NCI-H1048 (cell line): ENCODE results near the gene GABPB1.

Source experiments
- DNase-seq: peaks from one replicate; lab custom pipeline; 2025; lab: John Stamatoyannopoulos, UW

GABPB1 gene

DNA sequence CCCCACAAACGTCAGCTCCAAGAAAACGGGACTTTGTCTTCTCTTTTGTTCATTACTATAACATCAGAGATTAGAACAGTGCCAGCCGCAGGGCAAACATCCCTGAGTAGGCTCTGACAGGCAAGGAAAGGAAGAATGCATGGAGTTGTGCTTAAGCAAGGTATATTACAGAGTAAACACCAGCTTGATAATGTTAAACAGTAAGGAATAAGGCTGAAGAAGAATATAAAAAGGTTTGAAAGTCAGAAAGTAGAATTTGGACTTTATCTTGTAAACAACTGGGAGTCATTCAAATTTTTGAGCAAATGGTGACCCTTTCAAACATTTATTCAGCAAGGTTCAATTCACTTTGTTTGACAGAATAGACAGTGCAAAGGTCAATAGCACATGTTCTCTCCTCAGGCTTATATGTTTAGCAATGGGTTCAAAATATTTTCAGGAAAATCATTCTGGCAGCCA is 11.0 kb downstream of the GABPB1 start:
- no peak for DNase-seq

DNA sequence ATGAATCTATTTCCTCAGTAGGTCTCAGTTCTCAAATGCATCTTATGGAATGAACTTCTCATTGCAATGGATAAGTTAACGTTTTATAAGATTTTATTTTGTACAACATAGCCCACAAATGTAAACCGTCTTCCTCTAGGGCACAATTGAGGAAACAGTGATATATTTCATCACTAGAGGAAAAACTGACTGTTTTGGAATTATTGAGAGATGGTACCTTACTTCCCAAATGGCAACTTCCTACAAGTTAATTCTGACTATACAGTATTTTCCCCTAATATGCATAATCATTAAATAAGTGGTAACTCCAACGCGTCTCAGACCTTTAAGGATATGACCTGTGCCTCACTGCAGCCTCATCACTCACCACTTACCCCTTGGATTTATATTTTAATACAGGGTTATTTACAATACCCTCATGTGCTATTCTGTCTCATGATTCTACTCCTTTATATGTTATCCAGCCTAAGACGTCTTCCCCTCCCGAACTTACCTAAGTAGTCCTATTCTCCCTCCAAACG is 13.3 kb downstream of the GABPB1 start:
- DNase-seq, result no peak

DNA sequence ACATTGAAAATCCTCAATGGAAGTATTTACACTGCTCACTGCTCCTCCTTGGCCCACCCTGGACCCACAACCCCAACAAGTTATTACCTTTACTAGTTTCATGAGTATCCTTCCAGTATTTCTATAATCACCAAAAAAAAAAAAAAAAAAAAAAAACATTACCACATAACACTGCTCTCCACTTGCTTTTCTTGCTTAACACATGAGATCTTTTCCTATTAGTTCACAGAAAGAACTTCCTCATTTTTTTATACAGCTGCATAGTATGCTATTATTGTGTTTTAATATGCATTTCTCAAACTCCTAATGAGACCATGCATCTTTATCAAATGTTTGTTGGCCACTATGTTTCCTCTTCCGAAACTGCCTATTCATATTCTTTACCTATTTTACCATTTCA is 14.6 kb downstream of the GABPB1 start:
- no peak for DNase-seq

DNA sequence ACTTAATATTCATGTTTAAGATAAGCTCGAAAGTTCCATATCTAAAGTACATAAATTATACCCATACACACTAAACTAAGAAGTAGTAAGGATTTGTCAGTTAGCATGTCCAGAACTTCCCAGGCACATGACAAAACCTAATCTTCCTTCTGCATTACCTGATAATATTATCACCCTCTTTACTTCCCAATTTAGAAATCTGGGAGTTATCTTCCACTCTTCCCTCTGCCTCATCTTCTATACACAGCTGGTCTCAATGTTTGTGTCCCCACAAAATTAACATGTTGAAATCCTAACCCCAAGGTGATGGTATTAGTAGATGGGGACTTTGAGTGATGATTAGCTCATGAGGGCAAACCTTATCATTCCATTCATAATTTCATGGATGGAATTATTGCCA is 15.3 kb downstream of the GABPB1 start:
- no peak for DNase-seq

DNA sequence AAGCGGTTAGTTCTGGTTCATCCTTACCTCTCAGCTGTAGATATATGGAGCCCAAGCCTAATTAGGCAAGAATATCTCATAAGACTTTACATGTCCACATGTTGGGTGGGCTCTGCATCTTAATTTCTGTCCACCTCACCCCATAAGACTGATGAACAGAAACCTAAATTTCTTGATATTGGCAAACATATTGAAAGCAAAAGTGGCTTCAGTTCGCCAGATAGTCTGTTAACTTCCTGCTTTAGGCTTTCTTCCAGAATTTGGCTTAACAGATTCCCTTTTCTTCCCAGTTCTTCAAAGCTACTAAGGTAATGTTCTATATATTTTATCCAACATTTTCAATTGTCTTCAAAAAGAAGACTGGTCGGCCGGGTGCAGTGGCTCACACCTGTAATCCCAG is 19.7 kb downstream of the GABPB1 start:
- DNase-seq, result no peak

DNA sequence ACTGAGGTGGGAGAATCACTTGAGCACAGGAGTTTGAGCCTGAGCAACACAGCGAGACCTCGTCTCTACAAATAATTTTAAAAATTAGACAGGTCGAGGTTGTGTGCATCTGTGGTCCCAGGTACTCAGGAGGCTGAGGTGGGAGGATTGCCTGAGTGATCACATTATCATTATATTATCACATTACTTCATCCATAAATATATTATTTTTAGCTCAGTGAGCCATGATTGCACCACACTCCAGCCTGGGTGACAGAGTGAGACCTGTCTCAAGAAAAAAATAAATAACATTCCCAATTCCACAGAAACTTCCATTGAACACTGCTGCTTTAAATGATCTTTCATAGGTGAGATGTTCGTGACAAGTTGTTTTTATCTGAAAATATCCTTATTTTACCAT is 21.8 kb downstream of the GABPB1 start:
- DNase-seq, result no peak

DNA sequence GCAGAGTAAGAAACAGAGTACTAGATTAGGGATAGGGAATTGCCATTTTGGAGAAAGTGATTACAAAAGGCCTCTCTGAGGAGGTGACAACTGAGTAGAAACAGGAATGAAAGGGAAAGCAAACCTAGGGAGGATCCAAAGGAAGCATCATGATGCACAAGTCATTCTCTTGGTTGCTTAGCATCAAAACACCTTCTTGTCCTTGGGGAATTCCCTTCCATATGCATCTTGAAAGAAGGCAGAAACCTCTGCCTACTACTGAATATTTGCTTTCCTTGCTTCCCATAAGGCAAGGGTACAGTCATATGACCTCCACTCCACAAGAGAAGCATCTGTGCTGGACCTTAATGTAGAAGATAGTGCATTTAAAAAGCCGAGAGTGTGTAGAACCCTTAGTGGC is 24.1 kb downstream of the GABPB1 start:
- DNase-seq, result no peak

DNA sequence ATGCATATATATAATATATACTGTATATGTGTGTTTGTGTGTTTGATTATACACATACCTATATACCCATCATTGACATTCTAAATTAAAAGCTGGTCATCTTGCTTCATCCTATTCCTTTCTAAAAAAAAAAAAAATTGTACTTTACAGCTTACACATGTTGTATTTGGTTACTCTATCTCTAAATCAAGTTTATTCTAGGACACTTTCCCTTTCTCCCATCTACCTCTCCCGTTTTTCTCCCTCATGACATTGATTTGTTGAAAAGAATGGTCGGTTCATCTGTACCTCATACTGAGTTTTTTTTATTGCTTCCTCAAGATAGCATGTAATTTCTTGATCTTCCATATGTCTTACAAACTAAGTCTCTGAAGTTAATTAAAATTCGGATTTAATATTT is 26.9 kb downstream of the GABPB1 start:
- no peak for DNase-seq

DNA sequence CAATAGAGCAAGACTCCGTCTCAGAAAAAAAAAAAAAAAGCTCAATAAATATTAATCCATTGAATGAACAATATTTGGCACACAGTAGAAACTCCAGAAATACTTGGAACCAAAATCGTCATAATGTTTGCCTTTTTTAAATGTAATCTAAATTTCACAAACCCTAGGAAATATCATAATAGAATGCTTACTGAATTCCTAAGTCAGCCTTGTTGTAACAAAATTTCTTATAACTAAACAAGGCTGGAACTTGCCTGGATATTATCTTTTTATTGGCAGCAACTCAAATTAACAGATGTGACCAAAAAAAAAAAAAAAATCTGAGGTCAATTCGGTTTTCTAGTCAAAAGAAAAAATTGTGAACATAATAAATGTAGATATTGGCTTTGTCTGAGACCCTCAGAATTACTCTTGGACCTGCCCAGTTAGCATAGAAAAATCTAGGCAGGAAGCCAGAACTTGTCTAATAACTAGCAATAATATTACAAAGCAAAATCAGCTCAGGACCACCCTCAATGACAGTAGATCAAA is 33.3 kb downstream of the GABPB1 start:
- DNase-seq, result no peak

DNA sequence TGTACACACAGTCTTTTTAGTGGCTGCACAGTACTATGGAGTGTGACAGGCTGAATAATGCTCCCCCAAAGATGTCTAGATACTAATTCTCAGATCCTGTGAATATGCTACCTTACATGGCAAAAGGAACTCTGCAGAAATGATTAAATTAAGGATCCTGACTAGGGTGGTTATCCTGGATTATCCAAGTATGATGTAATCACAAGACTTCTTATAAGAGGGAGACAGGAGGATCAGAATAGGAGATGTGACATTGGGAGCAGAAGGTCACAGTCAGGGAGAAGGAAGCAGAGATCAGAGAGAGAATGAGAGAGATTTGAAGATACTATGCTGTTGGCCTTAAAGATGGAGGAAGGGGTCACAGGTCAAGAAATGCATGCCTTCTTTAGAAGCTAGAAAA is 34.5 kb downstream of the GABPB1 start:
- DNase-seq, result no peak

DNA sequence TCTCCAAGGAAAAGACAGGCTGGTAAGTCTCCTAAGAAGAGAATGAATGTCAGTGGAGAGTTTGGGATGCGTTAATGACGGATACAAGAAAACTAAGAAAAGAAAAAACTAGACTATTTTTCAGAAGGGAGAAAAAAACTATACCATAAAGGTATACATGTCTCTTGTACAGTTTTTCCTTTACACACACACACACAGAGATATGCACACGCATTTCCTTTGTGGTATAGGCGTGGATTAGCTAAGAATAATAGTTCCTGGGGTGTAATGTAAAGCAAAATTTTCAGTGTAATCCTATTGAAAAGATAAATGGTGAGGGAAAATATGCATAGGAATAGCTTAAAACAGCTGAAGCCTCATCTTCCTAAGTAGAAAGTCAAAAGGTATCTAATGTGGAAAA is 36.3 kb downstream of the GABPB1 start:
- DNase-seq, result no peak

DNA sequence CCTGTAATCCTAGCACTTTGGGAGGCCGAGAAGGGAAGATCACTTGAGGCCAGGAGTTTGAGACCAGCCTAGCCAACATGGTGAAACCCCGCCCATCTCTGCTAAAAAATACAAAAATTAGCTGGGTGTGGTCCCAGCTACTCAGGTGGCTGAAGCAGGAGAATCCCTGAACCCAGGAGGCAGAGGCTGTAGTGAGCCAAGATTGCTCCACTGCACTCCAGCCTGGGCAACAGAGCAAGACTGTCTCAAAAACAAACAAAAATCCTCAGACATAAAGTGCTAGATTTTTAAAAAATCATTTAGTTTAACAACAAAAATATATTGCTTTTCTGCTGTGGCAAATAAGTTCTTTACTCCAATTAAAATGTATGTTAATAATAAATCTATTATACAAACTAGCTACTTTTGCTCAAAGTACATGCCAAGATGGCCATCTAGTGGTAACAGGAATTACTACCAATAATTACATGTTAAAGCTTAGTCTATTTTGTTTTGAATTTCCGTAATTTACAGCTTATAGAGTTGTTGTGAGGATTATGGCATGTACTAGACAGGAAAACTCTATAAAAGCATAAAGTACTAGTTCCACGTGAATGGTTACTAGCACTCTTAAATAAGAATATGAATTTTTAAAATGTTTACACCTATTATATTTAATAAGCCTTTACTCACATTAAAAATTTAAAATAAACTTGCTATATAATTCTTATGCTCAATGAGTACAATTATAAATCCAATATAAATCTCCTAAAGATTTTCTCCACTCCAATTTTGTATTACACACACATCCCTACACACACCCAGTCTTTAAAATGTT is 39.0 kb downstream of the GABPB1 start:
- peak; percentile 57 for DNase-seq

DNA sequence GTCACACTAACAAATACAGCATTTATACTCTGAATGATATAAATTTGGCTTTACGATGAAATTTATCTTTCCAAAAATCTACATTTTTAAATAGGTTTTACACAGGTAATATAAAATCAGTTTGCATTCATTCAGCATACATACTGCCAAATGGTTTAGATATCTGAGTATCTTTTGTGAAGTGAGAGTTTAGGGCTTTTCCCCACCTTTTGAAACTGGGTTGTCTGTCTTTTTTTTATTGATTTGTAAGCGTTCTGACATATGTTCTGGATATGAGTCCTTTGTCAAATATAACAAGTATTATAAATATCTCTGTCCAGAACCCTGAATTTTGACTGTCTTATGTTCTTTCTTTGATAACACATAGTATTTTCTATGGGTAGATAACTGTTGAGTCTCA is 42.4 kb downstream of the GABPB1 start:
- no peak for DNase-seq

DNA sequence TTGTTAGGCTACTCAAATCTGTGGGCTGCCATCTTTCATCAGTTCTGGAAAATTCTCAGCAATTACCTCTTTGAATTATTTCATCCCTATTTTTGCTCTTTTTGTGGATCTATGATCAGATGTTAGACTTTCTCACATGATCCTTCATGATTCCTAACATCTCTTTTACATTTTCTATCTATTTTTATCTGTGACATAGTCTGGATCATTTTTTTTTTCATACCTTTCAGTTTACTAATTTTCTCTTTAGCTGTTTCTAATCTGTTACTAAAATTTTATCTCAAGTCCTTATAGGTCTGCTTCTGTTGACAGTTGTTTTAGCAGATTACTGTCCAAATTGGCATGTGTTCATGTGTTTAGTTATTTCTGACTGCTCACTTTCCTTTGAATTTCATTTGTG is 47.2 kb downstream of the GABPB1 start:
- no peak for DNase-seq

DNA sequence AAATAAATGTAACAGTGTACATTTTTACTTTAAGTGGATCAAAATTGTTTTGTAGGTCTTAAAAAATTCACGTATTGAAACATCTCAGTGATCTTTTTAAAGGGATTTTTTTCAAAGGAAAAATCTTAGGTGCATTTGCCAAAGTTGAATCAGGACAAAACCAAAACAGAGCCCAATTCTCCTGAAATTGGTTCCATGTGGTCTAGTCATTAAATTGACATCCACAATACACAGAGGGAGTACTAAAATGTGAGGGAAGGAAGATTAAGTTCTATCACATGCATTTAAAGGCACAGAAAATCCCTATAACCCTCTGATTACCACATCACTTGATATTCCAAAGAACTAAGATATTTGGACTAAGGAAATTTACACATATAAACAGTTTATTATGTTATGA is 50.2 kb downstream of the GABPB1 start:
- DNase-seq, result no peak

DNA sequence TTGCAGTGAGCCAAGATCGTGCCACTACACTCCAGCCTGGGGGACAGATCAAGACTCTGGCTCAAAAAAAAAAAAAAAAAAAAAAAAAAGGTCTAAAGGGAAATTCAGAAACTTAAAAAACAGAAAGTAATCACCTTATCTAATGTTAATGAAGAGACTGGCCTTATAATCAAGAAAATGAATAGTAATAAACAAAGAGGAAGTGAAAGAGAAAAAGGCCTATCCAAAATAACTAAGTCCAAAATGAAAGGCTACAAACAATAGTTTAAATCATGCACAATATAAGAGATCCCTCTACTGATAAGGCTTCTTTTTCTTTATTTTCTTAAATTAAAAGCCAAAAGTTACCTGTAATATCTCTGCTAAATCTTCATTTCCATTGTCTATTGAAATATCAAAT is 52.4 kb downstream of the GABPB1 start:
- no peak for DNase-seq

DNA sequence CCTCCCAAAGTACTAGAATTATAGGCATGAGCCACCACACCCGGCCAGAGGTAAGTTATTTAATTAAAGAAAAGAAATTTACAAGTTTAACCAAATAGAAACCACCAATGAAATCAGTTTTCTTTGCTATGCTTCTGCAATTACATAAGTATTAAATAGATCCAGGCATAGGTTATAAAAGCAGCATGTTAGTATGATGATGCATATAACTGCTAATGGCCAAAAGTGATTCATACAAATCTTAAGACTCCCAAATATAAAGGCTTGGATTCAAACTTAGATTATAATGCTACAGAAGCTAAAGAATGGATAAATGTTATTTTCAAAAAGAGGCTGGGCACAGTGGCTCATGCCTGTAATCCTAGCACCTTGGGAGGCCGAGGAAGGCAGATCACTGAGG is 56.7 kb downstream of the GABPB1 start:
- no peak for DNase-seq

DNA sequence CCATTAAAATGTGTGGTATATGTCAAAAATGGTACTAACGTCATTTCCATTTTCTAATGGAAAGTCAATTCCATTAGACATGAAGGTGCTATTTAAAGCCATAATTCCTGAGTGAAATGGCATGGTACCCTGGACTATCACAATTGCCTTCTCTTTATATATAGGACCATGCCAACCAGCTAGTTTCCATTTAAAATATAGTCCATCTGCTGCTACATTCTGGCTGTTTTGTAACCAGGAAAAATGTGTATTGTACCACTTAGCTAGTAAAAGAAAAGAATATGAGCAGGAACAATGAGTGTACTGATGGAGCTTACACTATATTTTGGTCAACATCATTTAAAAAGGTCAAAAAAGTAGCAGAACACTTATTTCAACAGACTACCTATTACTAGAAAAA is 59.0 kb downstream of the GABPB1 start:
- DNase-seq, result no peak

DNA sequence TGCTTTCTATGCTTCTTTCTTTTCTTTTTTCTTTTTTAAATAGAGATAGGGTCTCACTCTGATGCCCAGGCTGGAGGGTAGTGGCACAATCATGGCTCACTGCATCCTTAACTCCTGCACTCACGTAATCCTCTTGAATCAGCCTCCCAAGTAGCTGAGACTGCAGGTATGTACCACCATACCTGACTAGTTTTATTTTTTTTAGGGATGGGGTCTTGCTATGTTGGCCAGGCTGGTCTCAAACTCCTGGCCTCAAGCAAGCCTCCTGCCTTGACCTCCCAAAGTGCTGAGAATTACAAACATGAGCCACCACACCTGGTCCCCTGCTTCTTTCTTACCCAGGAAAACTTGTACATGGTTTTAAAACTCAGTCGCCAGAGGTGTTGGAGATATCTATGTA is 65.2 kb downstream of the GABPB1 start:
- no peak for DNase-seq

DNA sequence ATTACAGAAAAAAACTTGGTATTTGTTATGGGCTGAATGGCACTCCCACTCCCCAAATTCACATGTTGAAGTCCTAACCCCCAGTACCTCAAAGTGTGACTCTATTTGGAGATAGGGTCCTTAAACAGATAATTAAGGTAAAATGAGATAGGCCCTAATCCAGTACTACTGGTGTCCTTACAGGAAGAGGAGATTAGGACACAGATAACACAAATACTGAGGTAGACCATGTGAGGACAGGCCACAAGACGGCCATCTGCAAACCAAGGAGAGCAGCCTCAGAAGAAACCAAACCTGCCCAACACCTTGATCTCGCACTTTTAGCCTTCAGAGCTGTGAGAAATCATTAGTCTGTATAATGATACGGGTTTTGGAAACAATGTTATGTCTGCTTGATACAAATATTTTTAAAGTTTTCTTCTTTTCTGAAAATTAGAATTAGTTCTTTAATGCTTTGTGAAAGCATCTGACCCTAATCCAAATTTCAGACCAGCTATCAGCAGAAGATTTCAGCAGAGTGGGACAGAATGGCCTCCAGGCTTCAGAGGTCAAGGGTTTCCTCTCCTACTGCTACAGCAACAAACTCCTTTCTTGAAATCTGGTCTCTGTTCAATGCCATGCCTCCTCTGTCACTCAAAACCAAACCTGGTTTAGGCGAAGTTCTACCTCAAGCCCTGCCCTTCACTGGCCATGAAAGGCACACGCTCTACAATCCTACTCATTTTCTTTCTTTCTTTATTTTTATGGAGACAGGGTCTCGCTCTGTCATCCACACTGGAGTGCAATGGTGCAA is 67.5 kb downstream of the GABPB1 start:
- no peak for DNase-seq

DNA sequence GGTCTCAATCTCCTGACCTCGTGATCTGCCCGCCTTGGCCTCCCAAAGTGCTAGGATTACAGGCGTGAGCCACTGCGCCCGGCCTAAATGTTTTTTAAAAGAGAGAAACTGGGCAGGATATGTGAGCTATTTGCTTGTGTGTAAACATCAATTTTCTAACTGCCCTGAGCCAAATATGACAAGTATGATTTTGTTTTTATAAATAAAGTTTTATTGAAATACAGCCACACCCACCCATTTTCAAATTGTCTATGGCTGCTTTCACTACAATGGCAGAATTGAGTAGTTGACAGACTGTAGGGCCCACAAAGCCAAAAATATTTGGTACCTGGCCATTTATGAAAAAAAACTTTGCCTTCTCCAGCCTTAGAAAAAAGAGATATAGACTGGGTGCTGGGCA is 73.6 kb downstream of the GABPB1 start:
- no peak for DNase-seq

DNA sequence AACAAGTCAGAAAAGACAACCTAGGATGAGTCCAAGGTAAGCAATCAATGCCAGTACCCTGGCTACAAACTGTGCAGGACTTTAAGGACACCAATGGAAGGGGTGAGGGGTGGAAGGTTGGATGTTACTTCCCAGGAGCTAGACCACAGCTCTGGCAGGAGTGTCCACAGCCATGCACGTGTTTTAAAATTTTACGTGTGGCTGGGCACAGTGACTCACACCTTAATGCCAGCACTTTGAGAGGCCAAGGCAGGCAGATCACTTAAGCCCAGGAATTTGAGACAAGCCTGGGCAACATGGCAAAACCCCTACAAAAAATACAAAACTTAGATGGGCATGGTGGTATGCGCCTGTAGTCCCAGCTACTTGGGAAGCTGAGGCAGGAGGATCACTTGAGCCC is 74.7 kb downstream of the GABPB1 start:
- no peak for DNase-seq

DNA sequence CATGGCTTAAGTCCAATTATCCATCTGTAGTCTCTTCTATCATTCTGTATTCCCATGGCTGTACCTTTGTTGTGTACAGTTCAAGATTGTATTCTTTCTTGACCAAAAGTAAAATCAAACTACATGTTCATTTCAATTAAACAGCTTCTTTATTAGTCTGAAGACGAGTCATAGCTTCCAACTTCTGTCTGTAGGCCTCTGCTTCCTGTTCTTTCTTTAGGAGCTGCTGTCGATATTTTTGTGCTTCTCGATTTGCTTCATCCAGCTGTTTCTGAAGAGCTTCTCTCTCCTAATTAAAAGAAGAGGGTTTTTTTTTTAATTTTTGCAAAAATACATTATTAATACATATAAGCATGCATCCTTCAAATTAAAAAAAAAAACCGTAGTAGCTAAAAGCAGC is 76.5 kb downstream of the GABPB1 start:
- DNase-seq, result no peak
